Subcutaneous abdominal adipose tissue (tissue), 5 donors: Measurements from ENCODE around the gene EEF1AKMT3.
"Not testable (repeated sequence)": the region's sequence is repeated elsewhere in the genome, so short reads cannot be mapped to it uniquely, and the experiment has no call there.

Source experiments
- H3K27ac ChIP-seq: one replicate; pipeline ENCODE4 v1.7.0; 2013; ENCODE audit warnings: low read depth, mild to moderate bottlenecking, inconsistent platforms, low read length, moderate library complexity
- H3K27me3 ChIP-seq, 5 donors: one replicate each; pipeline ENCODE4 v1.7.0; 2013; ENCODE audit warnings: low read length in 5 of 5, inconsistent platforms in 1 of 5; ENCODE audit not compliant: control insufficient read depth in 5 of 5, insufficient read depth in 4 of 5
- H3K36me3 ChIP-seq, 5 donors: one replicate each; pipeline ENCODE4 v1.7.0; 2013; ENCODE audit warnings: low read length in 5 of 5; ENCODE audit not compliant: control insufficient read depth in 5 of 5, insufficient read depth in 5 of 5
- H3K4me1 ChIP-seq, 5 donors: one replicate each; pipeline ENCODE4 v1.7.0; 2013; ENCODE audit warnings: low read length in 5 of 5, mild to moderate bottlenecking in 3 of 5, moderate library complexity in 1 of 5; ENCODE audit not compliant: control insufficient read depth in 5 of 5, insufficient read depth in 5 of 5
- H3K4me3 ChIP-seq, 5 donors: one replicate each; pipeline ENCODE4 v1.7.0; 2013; ENCODE audit warnings: low read length in 5 of 5, low read depth in 1 of 5
- H3K9ac ChIP-seq, 5 donors: one replicate each; pipeline ENCODE4 v1.7.0; 2013; ENCODE audit warnings: low read length in 5 of 5, mild to moderate bottlenecking in 4 of 5, moderate library complexity in 3 of 5
- H3K9me3 ChIP-seq, 5 donors: one replicate each; pipeline ENCODE4 v1.7.0; 2013; ENCODE audit warnings: low read length in 5 of 5; ENCODE audit not compliant: control insufficient read depth in 5 of 5
- donor health status: healthy.
- donor health status: healthy.
- donor health status: healthy.
- donor health status: healthy.
- donor health status: healthy.

Gene EEF1AKMT3

DNA sequence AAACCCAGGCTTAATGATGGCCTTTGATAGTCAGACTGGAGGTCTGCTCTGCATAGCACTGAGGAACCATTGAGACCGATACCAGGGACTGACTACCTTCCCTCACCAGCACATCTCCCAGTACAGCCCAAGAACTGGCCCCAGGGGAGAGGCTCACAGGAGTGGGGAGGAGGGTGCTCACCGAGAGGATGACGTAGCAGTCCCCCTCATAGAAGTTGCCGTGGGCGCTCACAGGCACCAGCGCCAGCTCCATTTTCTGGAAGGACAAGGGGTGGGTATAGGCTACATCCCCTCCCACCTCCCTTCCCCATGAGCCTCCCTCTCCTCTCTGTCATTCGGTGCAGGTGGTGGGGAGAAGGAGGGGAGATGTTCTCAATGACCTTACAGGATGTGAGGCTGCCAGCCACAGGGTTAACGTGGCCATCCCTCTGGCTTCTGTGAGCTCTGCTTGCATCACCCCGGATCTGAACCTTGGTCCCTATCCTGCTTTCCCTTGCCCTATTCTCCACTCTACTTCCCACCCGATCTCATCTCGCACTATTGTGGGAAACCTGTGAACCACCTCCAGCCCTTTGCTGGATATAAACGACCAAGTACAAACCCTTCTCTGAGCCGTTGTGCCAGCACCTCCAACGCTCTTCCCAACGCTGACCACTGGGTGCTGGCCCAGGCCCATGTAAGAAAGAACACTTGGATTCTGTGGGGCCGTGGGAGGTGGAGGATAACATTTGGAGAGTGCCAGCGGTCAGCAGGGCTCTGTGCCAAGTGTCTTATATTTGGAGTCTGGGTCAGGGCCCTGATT lies 41.8 kb downstream of the EEF1AKMT3 start:
- Histone ChIP-seq H3K4me3 (peak overlapping the region in 1 of 5 donors; percentile 19), H3K36me3 (peaks cover 3 to 50% (median 36%) of the 10 kb centered on the region in 5 donors), H3K27me3 (no peaks in the 10 kb centered on the region), H3K27ac (no peak overlapping the region), H3K4me1 (peaks cover 20 to 46% (median 40%) of the 10 kb centered on the region in 5 donors), H3K9ac (no peak overlapping the region), H3K9me3 (no peaks in the 10 kb centered on the region)

DNA sequence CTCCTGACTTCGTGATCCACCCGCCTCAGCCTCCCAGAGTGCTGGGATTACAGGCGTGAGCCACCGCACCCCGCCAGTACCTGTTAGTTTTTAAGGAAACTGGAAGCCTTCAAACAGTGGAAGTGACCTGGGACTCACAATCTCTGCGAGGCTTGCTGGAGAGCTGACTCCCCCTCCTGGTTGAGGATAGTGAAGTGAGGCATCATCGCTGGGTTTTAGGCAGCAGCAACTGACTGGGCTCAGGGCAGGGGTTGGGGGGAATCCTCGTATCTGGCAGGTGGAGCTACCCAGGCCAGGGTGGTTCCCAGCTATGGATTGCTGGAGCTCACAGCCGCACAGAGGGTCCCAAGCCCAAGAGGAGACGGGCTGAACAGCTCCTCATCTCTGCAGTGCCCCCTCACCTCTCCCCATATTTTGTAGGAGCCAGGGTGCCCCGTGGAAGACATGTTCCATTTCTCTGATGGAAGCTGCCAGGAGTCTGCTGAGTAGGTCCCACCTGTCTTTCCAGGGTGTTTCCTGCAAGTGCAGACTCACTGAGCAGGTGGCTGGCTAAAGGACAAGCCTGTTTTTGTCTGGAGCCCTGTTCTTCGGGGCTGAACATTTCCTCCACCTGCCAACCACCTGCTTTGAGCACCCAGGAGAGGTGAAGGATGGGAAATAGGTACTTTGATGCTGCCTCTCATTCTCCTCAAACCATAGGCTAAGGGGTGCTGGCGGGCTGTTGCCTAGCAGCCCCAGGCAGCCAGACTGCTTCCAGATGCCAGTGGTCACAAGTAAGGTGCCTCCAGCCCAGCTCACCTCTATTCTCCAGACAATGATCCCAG lies 43.0 kb downstream of the EEF1AKMT3 start:
- H3K9ac ChIP-seq = no peak overlapping the region
- no peak overlapping the region for H3K27ac ChIP-seq
- peaks cover 20 to 46% (median 40%) of the 10 kb centered on the region in 5 donors for H3K4me1 ChIP-seq
- H3K36me3 ChIP-seq = peaks cover 0 to 47% (median 26%) of the 10 kb centered on the region in 5 donors
- H3K4me3 ChIP-seq = no peak overlapping the region
- H3K27me3 ChIP-seq = no peaks in the 10 kb centered on the region
- H3K9me3 ChIP-seq = no peaks in the 10 kb centered on the region

DNA sequence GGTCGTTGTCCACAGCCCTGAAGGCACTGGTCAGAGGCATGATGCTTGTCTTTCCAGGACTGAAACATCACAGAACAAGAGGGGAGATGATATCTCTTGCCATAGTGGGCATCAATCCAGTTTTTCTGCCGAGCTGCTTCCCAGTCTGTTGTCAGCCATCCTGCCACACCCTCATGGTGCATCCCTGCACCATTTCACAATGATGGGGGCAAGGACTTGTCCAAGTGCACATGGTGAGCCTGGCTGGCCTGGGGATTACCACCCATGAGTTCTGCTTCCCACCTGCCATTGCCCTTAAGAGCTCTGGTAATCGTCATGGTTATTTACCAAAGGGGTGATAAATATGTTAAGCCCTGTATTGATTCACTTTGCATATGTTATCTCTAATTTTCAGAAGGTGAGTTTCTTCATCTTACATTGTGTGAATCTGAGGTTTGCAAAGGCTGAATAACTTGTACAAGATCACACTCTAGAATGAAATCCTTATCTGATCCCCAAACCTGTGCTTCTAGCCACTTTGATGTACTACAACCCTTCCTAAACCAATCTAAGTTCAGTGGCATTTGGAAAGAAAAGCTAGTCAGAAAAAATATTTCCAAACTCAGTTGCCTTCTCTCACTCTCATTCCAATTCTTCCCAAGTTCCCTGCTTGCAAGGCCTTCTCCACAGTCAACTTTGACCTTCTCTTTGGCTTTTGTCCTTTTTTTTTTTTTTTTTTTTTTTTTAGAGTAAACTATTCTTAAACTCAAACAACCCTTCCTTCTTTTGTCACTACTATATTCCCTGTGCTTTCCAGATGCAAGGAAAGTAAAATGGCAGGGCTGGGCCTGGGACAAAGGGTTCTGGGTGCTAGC lies 43.8 kb downstream of the EEF1AKMT3 start:
- Histone ChIP-seq H3K9me3 (no peaks in the 10 kb centered on the region), H3K4me1 (peaks cover 20 to 46% (median 40%) of the 10 kb centered on the region in 5 donors), H3K9ac (peak overlapping the region in 2 of 5 donors; percentile 39 to 58), H3K27me3 (no peaks in the 10 kb centered on the region), H3K27ac (peak overlapping the region; percentile 80), H3K36me3 (peaks cover 0 to 47% (median 24%) of the 10 kb centered on the region in 5 donors), H3K4me3 (no peak overlapping the region)

DNA sequence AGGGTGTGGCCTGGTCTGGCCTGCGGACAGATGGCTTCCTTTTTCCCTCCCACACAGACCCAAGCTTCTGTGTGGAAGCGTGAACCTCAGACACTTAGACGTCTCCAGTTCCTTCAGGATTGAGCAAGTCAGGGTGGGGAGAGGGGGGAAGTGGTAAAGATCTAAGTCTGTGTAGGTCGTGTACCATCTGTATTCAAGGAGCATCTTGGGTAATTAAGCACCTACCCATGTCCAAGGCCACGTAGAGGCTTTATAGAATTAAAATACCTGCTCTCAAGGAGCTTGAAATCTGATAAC lies 44.4 kb downstream of the EEF1AKMT3 start:
- Histone ChIP-seq H3K27me3 (no peaks in the 10 kb centered on the region), H3K9ac (peak overlapping the region in 2 of 5 donors; percentile 39 to 58), H3K4me3 (no peak overlapping the region), H3K9me3 (no peaks in the 10 kb centered on the region), H3K27ac (peak overlapping the region; percentile 80), H3K4me1 (peaks cover 20 to 46% (median 40%) of the 10 kb centered on the region in 5 donors), H3K36me3 (peaks cover 0 to 47% (median 25%) of the 10 kb centered on the region in 5 donors)

DNA sequence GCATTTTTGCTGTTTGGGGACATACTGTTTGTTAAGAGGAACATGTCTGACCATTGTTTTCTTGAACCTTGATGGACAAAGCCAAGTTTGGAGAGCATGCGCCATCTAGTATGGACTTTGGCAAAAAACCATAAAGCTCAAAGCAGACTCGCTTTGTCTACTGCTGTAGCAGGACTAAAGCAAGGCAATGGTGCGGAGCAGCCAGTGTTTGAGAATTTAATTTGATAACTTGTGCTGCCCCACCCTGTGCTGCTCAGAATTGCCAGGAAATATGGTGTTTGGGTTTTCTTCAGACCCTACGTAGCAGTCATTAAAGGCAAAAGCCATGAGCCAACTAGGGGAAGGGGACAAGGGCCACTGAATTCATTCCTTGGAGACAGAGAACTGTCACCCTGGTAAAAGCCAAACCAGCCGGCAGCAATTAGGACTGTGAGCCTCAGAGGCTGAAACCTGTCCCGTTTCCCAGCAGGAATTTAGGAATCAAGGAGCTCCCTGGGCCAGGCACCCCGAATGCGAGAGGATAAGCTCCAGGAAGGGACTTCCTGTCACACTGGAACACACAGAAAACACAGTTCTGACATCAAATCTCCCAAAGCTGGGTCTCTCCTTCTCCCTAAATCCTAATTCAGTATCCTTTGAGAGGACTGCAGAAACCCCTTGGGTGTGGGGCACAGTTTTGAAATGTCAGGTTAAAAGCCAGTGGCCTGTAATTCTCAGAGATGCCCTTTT lies 45.0 kb downstream of the EEF1AKMT3 start:
- H3K9ac ChIP-seq = peak overlapping the region in 4 of 5 donors; percentile 39 to 58 (median 52)
- no peaks in the 10 kb centered on the region for H3K27me3 ChIP-seq
- peaks cover 0 to 48% (median 29%) of the 10 kb centered on the region in 5 donors for H3K36me3 ChIP-seq
- H3K4me1 ChIP-seq = peaks cover 21 to 51% (median 45%) of the 10 kb centered on the region in 5 donors
- peak overlapping the region; percentile 80 for H3K27ac ChIP-seq
- peak overlapping the region in 3 of 5 donors; percentile 24 to 37 (median 33) for H3K4me3 ChIP-seq
- H3K9me3 ChIP-seq = no peaks in the 10 kb centered on the region

DNA sequence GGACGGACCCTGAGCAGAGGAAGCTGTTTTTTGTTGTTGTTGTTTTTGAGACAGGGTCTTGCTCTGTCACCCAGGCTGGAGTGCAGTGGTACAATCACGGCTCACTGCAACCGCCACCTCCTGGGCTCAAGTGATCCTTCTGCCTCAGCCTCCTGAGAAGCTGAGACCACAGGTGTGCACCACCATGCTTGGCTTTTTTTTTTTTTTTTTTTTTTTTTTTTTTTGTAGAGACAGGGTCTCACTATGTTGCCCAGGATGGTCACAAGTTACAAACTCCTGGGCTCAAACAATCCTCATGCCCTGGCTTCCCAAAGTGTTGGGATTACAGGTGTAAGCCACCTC lies 45.5 kb downstream of the EEF1AKMT3 start:
- peak overlapping the region; percentile 80 for H3K27ac ChIP-seq

DNA sequence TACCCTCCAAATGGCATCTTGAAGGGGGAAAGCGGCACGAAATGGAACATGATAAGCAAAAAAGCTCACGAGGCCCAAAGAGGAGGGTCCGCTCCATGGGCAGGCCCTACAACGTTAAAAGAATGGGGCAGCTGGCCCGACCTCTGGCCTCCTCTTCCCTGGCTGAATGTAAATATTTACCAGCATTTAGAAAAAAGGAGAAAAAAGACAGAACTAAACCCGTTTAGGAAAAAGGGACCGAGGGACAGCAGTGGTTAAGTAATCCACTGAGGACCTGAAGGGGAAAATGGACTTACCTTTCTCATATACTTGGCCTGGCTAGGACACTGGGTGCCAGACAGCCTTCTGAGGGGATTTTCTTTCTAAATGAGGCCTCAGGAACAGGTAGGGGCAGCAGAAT lies 47.7 kb downstream of the EEF1AKMT3 start:
- Histone ChIP-seq H3K36me3 (peaks cover 0 to 66% (median 50%) of the 10 kb centered on the region in 5 donors), H3K4me1 (peaks cover 28 to 68% (median 50%) of the 10 kb centered on the region in 5 donors)
- H3K4me3 ChIP-seq, H3K27ac ChIP-seq, H3K9me3 ChIP-seq, H3K27me3 ChIP-seq, H3K9ac ChIP-seq: not testable (repeated sequence)

More for the DNA sequence above, 45.5 kb downstream of the EEF1AKMT3 start:
- Histone ChIP-seq H3K4me1 (peaks cover 27 to 57% (median 50%) of the 10 kb centered on the region in 5 donors), H3K36me3 (peaks cover 0 to 48% (median 29%) of the 10 kb centered on the region in 5 donors), H3K9ac (peak overlapping the region in 1 of 5 donors; percentile 51)
- H3K4me3 ChIP-seq, H3K27me3 ChIP-seq, H3K9me3 ChIP-seq: not testable (repeated sequence)

DNA sequence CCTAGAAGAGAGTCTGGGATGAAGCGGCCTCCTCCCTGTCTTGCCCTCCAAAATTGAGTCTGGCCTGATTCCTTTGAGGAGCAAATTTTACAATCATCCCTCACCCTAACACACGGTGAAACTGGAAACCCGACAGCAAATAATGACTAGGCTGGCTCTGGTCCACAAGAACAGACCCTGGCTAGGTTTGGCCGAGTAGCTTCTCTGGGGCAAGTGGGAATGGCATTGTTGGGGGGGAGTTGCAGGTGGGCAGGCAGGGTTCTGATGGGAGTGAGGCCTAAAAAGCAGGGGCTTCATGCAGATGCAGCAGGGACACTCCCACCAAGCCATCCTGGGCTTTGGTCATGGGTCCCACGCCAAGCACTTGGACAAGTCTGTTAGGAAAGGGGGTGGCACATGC lies 48.6 kb downstream of the EEF1AKMT3 start:
- Histone ChIP-seq H3K4me1 (peaks cover 19 to 59% (median 42%) of the 10 kb centered on the region in 5 donors), H3K27ac (peak overlapping the region; percentile 30), H3K36me3 (peaks cover 0 to 75% (median 59%) of the 10 kb centered on the region in 5 donors)
- not testable (repeated sequence) for H3K27me3 ChIP-seq, H3K9me3 ChIP-seq, H3K9ac ChIP-seq, H3K4me3 ChIP-seq
